Measurements from ENCODE around the gene ZNF273.
"Not testable (repeated sequence)": the region's sequence is repeated elsewhere in the genome, so short reads cannot be mapped to it uniquely, and the experiment has no call there.

Gene ZNF273

DNA sequence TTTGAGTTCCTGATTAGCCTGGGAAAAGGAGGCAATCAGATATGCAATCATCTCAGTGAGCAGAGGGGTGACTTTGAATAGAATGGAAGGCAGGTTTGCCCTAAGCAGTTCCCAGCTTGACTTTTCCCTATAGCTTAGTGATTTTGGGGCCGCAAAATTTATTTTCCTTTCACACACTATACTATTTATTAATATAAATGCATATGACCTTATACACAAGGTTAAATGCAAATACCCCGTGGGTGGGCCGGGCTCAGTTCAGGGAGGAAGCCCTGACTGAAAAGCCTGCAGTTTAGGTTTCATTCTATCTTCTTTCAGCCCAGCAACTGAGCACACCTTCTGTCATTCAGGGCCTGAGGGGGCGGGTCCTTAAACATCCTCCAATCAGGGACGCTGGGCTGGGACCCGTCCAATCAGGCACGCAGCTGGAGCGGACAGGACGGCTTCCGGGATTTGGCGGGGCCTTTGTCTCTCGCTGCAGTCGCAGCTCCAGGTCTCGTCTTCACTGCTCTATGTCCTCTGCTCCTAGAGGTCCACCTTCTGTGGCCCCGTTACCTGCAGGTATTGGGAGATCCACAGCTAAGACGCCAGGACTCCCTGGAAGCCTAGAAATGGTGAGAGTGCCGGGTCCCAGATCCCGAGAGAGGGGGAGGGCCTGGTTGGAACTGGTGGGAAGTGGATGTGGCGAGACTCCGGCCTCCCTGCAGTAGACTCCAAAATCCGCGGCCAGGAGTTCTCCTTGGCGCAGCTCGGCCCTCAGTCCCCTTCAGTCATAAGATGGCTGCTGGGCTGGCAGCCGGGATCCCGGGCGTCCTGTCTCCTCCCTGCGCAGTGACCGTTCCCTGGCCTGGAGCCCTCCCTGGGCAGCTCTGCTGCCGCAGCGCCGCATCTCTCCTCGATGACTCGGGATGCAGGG, at the start of gene ZNF273:
TSS of gene ZNF273 (plus strand) at position 468 of the 916 bp plus-strand sequence. CDS start at position 513, 45 bp downstream.
- DNase-seq: peak; percentile 87

GRCh38 chr7:64853679-64854078, 49.4 kb upstream of the ZNF273 start:
- DNase-seq: no peak

- DNase-seq: no peak
These were observed 48.1 kb upstream of the ZNF273 start for GRCh38 chr7:64854969-64855368.

DNA sequence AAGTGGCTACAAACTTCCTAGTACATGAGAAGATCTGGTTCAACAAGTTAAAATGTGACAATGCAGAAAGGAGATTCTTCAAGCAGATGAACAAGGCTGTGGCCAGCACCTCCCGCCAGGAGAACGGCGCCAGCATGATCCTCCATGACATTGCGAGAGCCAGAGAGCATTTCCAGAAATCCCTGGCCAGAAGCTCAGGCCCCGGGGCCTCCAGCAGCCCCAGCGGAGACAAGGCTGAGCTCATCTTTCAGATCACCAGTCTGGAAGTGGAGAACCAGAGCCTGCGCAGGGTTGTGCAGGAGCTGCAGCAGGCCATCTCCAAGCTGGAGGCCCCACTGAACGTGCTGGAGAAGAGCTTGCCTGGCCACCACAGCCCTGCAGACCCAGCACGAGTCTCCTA, 40.1 kb upstream of the ZNF273 start:
- no peak for DNase-seq

DNA sequence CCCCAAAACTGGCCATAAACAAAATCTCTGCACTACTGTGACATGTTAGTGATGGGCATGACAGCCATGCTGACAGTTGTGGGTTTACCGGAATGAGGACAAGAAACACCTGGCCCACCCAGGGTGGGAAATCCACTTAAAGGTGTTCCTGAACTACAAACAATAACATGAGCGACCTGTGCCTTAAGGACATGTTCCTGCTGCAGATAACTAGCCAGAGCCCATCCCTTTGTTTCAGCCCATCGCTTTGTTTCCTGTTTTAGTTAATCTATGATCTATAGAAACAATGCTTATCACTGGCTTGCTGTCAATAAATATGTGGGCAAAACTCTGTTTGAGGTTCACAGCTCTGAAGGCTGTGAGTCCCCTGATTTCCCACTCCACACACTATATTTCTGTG, 39.5 kb upstream of the ZNF273 start:
- DNase-seq: not testable (repeated sequence)

GRCh38 chr7:64863969-64864368, 39.1 kb upstream of the ZNF273 start:
- DNase-seq: no peak

- no peak for DNase-seq
These were observed 35.1 kb upstream of the ZNF273 start for GRCh38 chr7:64867863-64868440.

- DNase-seq: no peak
These were observed 34.6 kb upstream of the ZNF273 start for GRCh38 chr7:64868499-64868898.

- DNase-seq: no peak
These were observed 33.9 kb upstream of the ZNF273 start for GRCh38 chr7:64869121-64869725.

DNA sequence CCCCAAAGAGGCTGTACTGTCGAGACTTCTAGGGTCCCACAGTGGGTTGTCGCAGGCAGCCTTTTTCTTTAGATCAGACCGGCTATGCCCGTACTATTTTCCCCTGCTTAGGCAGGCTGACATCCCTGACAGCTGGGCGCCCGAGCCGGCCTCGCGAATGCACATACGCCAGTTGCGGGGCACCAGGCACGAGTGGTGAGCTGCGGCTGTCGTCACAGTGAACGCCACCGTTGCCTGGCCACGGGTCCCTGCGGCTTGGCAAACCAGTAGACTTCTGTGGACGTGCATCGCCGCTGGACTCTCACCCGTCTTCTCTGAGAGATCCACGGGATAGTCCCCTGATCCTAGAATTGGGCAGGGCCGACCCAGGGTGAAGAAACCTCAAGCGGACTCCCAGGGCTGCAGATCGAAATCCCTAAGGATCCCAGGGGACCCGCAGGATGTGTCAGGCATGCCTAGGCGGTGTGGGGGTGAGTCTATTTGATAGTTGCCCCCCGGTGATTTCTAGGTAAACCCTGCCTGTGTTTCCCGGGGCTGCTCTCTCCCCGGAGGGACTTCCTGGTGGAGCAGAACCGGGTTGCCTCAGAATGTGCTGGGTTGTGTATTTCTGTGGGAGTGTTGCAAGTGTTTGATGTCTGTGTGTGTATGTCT, 33.0 kb upstream of the ZNF273 start:
- no peak for DNase-seq

- no peak for DNase-seq
These were observed 32.4 kb upstream of the ZNF273 start for GRCh38 chr7:64870656-64871055.

DNA sequence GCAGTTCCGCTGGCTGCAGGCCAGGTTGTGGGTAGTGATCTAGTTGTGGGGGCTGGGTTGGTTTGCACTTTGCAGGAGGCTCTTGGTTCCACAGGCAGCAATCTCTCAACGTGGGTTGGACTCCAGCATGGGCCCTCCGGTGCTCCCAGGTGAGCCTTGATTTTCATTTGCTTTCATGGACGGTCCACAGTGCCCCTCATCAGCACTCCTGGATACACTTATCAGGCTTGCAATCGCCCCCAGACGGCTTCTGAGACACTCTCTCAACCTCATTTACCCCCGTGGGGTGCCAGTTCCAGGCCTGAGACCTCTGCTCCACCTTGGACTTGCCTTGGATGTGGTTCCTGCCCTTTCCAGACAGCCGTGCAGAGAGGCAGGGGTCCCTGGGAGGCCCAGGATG, 31.3 kb upstream of the ZNF273 start:
- no peak for DNase-seq

- DNase-seq: no peak
These were observed 30.5 kb upstream of the ZNF273 start for GRCh38 chr7:64872351-64873154.

- no peak for DNase-seq
These were observed 29.9 kb upstream of the ZNF273 start for GRCh38 chr7:64873155-64873500.

GRCh38 chr7:64873517-64873916, 29.6 kb upstream of the ZNF273 start:
- DNase-seq: no peak

- no peak for DNase-seq
These were observed 29.0 kb upstream of the ZNF273 start for GRCh38 chr7:64874114-64874513.

DNA sequence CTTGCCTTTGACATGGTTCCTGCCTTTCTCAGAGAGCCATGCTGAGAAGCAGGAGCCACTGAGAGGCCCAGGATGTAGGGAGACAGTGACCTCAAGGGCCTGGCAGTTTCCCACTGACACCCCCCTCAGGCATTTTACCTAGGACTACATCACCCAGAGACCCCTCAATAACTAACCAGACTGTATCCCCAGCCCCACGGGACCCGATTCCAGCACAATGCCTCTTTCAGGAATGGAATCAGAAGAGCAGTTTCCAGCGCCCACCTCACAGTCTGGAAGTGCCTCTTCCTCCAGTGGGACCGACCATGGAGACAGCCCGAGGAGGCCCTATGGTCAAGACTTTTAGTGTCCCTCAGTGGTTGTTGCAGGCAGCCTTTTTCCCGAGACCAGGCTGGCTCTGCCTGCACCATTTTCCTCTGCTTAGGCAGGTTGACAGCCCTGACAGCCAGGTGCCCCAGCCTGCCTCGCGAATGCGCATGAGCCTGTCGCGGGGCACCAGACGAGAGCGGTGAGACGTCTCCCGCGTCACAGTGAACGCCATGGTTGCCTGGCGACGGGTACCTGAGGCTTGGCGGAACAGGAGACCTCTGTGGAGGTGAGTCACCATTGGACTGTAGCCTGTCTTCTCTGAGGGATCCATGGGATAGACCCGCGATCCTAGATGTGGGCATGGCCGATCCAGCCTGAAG, 28.4 kb upstream of the ZNF273 start:
- DNase-seq: no peak

DNA sequence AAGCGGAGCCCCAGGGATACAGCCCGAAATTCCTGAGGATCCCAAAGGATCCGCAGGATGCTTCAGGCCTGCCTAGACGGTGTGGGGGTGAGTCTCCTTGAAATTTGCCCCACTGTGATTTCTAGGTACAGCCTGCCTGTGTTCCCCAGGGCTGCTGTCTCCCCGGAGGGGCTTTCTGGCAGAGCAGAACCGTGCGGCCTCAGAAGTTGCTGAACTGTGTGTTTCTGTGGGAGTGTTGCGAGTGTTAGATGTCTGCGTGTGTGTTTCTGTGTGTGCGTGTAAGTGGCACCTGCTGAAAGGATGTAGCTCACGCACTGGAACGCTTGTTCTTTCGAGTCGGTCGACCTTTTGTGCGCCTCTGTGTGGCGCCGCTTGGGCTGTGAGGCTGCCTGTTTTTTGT, 27.8 kb upstream of the ZNF273 start:
- no peak for DNase-seq

DNA sequence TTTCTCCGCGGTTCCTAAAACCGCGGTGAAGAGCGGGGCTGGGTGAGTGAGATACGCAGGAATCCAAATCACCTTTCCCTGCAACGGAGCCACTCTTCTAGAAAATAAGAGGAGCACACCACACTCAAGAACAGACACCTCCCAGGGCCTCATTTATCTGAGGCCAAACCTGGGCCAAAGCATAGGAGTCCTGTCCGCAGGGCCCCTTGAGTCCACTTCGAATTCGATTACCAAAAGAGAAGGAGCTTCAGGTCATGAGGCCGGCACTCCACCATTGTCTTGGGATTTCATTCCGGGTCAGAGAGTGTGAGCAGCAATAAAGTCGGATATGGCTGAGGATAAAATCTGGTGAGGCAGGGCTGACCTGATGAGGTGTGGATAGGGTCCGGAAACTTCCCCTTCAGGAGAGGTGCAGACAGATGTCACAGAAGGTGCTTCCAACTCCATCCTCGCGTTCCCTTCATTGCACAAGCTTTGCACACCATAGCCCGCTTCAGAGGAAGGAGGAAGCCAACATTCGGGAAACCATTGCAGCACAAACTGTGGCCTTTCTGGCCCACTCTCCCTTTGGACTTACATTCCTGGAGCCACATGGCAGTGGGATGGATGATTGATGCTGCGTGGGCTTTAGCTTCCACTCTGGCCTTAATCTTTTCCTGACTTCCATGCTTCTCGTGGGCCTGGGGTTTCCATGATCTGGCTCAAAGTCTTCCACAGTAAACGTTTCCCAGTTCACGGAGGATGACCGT, 27.2 kb upstream of the ZNF273 start:
- no peak for DNase-seq

- peak; percentile 72 for DNase-seq
These were observed 26.0 kb upstream of the ZNF273 start for GRCh38 chr7:64876792-64877713.

All from activated T-cell treated with anti-CD3 and anti-CD28 coated beads, Interleukin-2, amount 50 U/mL, for 1 hour (primary cell).